ENCODE results near the gene GGTLC2.
"Not testable (repeated sequence)": the region's sequence is repeated elsewhere in the genome, so short reads cannot be mapped to it uniquely, and the experiment has no call there.

The GGTLC2 gene

DNA sequence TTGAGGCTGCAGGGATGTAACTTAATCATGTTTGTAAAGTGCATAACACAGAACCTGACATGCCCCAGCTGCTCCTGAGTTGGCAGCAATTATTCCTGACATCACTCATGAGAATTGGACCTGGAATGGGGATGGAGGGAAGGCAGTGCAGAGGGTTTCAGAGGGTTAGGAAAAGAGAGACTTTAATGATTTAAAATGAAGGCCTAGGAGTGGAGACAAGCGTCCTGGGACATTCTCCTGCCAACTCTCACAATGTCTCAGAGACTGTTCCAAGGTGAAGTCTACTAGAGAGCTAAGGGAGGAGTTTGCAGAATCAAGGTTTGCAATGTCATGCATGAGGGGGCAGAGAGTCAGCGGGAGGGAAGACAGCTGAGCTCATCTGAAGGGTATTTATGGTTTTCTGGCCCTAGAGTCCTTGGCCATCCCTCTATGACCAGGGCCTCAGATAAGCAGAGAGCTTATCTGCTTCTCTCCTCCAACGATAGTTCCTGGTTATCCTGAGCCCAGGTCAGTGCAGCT is 36.9 kb downstream of the GGTLC2 start:
- DNase-seq (ENCODE audit: low spot score in 2 of 2): no peak
- Mint-ChIP-seq H3K9me3 (no peaks in the 10 kb centered on the region), H3K4me1 (no peaks in the 10 kb centered on the region), H3K27me3 (peaks cover 10% of the 10 kb centered on the region), H3K36me3 (ENCODE audit: insufficient read depth) (no peaks in the 10 kb centered on the region), H3K27ac (ENCODE audit: low read depth) (no peak overlapping the region), H3K4me3 (no peak overlapping the region)
- ATAC-seq (replicated peaks; ENCODE audit: extremely low read depth, poor library complexity, severe bottlenecking): no peak

DNA sequence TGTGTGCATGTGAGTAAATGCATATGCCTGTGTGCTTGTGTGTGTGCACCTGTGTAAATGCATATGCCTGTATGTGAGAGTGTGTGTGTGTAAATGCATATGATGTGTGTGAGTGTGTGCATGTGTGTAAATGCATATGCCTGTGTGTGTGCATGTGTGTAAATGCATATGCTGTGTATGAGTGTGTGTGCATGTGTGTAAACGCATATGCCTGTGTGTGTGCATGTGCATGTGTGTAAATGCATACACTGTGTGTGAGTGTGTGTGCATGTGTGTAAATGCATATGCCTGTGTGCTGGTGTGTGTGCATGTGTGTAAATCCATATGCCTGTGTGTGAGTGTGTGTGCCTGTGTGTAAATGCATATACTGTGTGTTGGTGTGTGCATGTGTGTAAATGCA is 37.8 kb downstream of the GGTLC2 start:
- ATAC-seq (replicated peaks; ENCODE audit: extremely low read depth, poor library complexity, severe bottlenecking): no peak
- H3K36me3 Mint-ChIP-seq (ENCODE audit: insufficient read depth): no peaks in the 10 kb centered on the region
- H3K4me3 Mint-ChIP-seq: no peak overlapping the region
- DNase-seq (ENCODE audit: low spot score in 2 of 2): no peak
- H3K27me3 Mint-ChIP-seq: peaks cover under 1% of the 10 kb centered on the region
- H3K4me1 Mint-ChIP-seq: peaks cover 6% of the 10 kb centered on the region
- no peaks in the 10 kb centered on the region for H3K9me3 Mint-ChIP-seq
- no peak overlapping the region for H3K27ac Mint-ChIP-seq (ENCODE audit: low read depth)

DNA sequence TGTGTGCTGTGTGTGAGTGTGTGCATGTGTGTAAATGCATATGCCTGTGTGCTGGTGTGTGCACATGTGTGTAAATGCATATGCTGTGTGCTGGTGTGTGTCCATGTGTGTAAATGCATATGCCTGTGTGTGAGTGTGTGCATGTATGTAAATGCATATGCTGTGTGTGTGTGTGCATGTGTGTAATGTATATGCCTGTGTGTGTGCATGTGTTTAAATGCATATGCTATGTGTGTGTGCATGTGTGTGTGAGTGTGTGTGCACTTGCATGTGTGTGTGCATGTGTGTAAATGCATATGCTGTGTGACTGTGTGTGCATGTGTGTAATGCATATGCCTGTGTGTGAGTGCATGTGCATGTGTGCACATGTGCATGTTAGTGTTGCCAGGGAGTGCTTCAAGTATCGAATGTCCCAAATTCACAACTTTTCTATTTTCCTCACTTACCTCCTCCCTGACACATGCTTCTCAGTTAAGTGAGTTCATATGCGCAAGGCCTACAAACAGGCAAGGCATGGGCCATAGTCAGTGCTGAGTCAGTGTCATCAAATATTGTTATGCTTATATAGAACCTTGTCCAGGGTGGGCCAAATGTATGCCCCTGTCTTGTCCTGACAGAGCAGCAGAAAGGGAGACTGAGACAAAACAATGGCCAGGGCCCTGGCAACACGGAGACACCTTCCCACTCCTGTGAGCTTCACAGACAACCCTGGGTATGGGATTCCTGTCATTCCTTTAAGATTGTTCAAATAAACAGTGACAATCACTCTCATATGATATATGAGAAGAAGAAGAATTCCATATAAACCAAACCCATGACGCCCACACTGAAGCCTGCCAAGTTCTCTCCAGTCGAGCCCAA is 38.6 kb downstream of the GGTLC2 start:
- H3K9me3 Mint-ChIP-seq: no peaks in the 10 kb centered on the region
- H3K27ac Mint-ChIP-seq (ENCODE audit: low read depth): no peak overlapping the region
- peaks cover 6% of the 10 kb centered on the region for H3K4me1 Mint-ChIP-seq
- no peaks in the 10 kb centered on the region for H3K27me3 Mint-ChIP-seq
- H3K4me3 Mint-ChIP-seq: no peak overlapping the region
- H3K36me3 Mint-ChIP-seq (ENCODE audit: insufficient read depth): no peaks in the 10 kb centered on the region
- no peak for DNase-seq (ENCODE audit: low spot score in 2 of 2)
- no peak for ATAC-seq (replicated peaks; ENCODE audit: extremely low read depth, poor library complexity, severe bottlenecking)

DNA sequence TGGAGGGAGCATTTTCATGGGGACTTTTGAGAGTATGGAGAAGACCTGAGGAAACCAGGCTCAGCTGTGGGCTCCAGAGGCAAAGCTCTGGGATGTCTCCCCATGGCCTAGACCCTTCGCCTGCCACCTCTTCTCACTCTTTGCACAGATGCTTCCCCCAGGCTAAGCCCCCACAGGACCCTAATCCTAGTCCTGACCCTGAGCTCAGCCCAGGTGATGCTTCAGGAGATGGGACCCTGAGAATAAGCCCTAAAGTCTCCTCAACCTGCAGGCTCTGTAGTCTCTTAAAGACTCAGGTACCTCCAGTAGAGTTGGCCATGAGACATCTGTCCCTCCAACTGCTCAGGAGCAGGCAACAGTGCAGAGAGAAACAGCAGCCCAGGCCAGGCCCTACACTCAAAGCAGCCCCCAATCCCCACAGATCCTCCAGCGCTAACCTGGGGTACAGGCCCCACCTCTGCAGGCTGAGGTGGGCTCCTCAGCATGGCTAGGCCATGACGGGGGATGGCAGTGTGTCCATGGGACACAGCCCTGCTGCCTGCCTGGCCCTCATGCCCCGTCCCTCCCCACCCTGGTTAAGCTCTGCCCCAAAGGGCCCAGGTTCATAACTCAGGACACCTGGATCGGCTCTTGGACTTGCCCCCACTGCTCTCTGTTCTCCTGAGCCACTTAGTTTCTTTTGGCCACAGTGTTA is 39.4 kb downstream of the GGTLC2 start:
- Mint-ChIP-seq H3K4me3 (no peak overlapping the region), H3K36me3 (ENCODE audit: insufficient read depth) (no peaks in the 10 kb centered on the region), H3K4me1 (peaks cover 6% of the 10 kb centered on the region), H3K9me3 (no peaks in the 10 kb centered on the region), H3K27ac (ENCODE audit: low read depth) (no peak overlapping the region), H3K27me3 (no peaks in the 10 kb centered on the region)
- no peak for ATAC-seq (replicated peaks; ENCODE audit: extremely low read depth, poor library complexity, severe bottlenecking)
- DNase-seq (ENCODE audit: low spot score in 2 of 2): no peak

DNA sequence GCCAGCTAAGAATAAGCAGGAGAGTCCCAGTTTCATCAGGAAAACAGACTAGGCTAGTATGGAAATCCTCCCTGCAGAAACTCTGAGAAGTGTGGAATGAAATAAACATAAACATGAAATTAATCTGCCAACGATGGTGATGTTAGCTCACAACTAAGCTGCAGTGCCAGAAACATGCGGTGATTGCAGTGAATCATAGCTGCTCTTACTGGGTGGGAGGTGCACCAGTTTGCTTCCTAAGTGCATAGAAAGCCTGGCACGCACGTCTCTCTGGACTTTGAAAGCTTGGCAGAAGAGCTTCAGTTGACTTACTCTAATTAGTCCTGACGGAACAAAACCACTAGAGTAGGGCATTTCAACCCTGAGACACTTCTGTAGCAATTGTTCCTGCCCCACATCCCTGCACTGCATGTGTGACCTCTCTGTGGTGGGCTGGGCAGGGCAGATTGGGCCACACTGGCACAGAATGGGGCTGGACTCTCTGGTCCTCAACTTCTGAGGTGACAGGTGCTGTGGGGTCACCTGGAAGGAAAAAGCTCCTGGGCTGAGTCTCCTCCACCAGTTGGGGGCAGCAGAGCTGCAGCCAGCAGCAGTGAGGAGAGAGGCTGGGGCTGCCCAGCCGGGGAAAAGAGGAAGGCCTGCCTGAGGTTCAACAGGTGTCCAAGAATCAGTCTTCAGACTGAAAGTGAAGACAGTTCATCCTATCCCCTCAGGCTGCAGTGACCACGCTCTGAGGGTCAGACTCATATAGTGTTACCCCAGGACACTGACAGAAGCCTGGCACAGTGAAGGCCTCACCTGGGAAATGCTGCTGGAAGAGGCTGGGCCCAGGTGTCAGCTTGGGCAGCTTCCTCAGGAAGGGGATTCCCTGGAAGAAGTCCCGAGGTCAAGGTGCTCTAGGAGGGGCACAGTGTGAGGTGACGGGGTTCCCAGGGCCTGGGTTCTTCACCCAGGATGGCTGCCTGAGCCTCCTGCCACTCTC is 40.5 kb downstream of the GGTLC2 start:
- H3K36me3 Mint-ChIP-seq (ENCODE audit: insufficient read depth): no peaks in the 10 kb centered on the region
- no peak for ATAC-seq (replicated peaks; ENCODE audit: extremely low read depth, poor library complexity, severe bottlenecking)
- no peak overlapping the region for H3K27ac Mint-ChIP-seq (ENCODE audit: low read depth)
- H3K4me1 Mint-ChIP-seq: peaks cover 6% of the 10 kb centered on the region
- no peaks in the 10 kb centered on the region for H3K27me3 Mint-ChIP-seq
- no peak for DNase-seq (ENCODE audit: low spot score in 2 of 2)
- no peak overlapping the region for H3K4me3 Mint-ChIP-seq
- no peaks in the 10 kb centered on the region for H3K9me3 Mint-ChIP-seq

DNA sequence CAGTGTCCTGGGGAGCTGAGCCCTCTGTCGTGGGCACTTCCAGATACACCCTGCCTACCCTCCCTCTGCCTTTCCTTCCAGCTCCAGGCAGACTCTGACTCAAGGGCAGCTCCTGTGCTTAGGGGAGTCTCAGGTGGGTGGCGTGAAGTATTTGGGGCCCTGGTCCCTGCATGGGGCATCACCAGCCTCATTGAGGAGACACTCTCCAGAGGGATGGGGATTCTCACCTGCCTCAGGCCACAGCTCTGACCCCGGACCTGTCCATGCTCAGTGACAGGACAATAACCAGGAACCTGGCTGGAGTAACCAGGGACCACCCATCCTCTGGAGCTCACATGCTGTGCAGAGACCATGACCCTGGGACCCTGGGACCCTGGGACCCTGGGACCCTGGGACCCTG is 41.2 kb downstream of the GGTLC2 start:
- no peak for ATAC-seq (replicated peaks; ENCODE audit: extremely low read depth, poor library complexity, severe bottlenecking)
- Mint-ChIP-seq H3K4me3 (no peak overlapping the region), H3K27me3 (no peaks in the 10 kb centered on the region), H3K9me3 (no peaks in the 10 kb centered on the region), H3K27ac (ENCODE audit: low read depth) (no peak overlapping the region), H3K36me3 (ENCODE audit: insufficient read depth) (no peaks in the 10 kb centered on the region), H3K4me1 (peaks cover 6% of the 10 kb centered on the region)
- DNase-seq (ENCODE audit: low spot score in 2 of 2): no peak

DNA sequence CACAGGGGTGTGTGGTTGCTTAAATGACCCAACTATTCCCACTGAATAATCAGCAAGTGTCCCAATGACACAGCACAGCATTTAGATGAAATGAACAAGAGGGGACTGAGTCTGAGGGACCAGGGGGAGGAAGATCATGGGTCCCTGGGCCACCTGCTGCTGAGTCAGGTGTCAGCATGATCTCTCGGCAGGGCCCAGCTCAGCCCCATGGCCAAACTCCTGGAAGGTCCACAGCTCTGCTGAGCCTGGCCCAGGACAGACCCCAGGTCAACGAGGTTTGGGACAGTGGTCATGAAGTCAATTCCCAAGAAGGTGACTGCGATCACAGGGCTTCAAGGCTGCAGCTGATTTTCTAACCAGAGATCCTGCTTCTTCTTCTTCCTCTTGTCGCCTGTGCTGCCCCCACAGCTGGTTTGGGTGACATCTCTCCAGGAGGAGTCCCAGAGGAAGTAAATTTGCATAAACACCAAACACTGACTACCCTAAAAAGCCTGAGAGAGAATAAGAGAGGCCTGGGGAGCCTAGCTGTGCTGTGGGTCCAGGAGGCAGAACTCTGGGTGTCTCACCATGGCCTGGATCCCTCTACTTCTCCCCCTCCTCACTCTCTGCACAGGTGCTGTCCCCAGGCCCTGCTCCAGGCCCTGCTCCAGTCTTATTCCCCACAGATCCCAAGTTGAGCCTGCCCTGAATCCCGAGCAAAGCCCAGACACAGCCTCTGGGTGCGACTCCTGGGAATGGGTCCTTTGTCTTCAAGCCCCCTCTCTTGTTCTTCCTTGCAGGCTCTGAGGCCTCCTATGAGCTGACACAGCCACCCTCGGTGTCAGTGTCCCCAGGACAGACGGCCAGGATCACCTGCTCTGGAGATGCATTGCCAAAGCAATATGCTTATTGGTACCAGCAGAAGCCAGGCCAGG is 42.0 kb downstream of the GGTLC2 start:
- not testable (repeated sequence) for H3K36me3 Mint-ChIP-seq (ENCODE audit: insufficient read depth); H3K27ac Mint-ChIP-seq (ENCODE audit: low read depth); DNase-seq (ENCODE audit: low spot score in 2 of 2); ATAC-seq (replicated peaks; ENCODE audit: extremely low read depth, poor library complexity, severe bottlenecking); H3K4me3 Mint-ChIP-seq; H3K27me3 Mint-ChIP-seq; H3K9me3 Mint-ChIP-seq; H3K4me1 Mint-ChIP-seq

DNA sequence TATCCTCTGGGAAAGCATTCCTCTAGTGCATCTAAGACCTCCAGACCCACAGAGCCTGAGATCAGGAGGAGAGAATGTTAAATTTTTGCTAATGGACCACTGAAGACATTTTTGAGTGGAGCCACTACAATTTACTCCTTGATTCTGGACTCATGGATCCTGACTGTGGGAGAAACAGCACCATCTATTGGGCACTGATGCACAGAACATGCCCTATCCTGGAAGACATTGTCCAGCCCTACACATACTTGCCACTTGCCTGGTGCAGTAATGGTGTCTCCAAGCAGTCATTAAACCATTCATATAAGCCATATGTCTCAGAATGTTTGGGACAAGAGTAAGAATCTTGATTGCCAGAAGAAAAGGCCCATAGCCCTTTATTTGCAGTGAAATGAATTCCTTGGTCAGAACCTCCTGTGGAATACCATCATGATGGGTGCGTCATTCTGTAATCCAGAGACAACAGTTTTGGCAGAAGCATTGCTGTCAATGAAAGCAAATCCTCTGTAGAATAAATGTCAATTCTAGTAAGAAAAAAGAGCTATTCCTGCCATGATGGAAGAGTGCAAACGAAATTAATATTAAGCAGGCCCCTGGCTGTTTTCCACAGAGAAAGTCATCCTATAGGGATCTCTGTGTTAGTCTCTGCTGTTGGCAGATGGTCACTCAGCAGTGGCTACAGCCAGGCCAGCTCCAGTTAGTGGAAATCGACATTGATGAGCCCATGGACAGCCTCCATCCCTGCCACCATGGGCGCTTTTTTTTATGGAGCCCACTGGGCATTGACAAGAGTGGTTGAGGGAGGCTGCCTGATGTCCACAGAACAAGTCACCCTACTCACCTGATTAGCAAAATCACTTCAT is 43.5 kb downstream of the GGTLC2 start:
- DNase-seq (ENCODE audit: low spot score in 2 of 2) (no peak), ATAC-seq (replicated peaks; ENCODE audit: extremely low read depth, poor library complexity, severe bottlenecking) (peak; percentile 52)
- Mint-ChIP-seq H3K4me3 (no peak overlapping the region), H3K4me1 (peaks cover 6% of the 10 kb centered on the region), H3K27ac (ENCODE audit: low read depth) (no peak overlapping the region), H3K27me3 (no peaks in the 10 kb centered on the region), H3K9me3 (no peaks in the 10 kb centered on the region), H3K36me3 (ENCODE audit: insufficient read depth) (no peaks in the 10 kb centered on the region)

DNA sequence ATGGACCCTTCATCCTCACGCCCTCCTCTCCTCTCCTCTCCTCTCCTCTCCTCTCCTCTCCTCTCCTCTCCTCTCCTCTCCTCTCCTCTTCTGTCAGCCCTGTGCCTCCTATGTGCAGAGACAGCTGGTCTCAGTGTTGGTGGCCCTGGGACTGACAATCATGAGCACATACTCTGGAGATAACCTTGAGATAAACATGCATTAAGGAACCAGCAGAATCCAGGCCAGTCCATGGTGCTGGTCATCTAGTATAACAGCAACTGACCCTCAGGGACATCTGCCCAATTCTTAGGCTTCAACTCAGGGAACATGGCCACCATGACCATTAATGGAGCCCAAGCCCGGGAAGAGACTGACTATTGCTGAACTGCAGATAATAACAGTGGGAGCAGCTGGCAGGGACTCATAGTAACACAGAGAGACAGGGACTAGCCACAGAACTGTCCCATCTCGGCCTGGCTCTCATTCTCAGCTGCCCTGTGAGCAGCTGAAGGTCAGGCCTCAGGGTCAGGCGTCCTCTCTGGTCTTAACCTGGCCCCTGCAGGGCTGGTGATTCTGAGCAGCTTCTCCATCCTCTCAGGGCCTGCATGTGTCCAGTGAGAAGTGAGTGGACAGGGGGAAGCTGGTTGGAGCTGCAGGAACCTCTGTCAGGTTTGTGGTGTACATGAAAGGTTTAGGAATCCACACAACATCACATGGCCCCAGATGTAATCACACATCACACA is 45.4 kb downstream of the GGTLC2 start:
- ATAC-seq (replicated peaks; ENCODE audit: extremely low read depth, poor library complexity, severe bottlenecking) (no peak), DNase-seq (ENCODE audit: low spot score in 2 of 2) (no peak)
- Mint-ChIP-seq H3K36me3 (ENCODE audit: insufficient read depth) (no peaks in the 10 kb centered on the region), H3K4me3 (no peak overlapping the region), H3K9me3 (no peaks in the 10 kb centered on the region), H3K27ac (ENCODE audit: low read depth) (no peak overlapping the region), H3K27me3 (no peaks in the 10 kb centered on the region), H3K4me1 (peaks cover 6% of the 10 kb centered on the region)

DNA sequence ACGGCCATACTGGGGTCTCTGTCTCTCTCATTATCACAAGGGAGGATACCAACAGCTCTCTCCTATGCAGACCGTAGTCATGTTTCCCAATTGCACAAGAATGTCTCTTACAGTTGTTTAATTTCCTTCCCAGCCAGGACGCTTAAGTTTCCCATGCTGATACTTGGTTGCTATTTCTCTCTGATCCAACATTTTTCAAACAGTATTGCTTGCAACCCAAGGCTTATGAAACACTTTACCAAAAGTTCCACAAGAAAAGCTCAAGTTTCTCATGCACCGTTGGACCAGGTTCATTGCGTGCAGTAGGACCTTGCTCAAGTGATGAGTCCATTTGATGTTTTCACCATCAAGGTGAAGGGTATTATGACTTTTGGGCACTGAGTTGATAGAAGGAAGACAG is 46.6 kb downstream of the GGTLC2 start:
- Mint-ChIP-seq H3K4me1 (peaks cover 6% of the 10 kb centered on the region), H3K27ac (ENCODE audit: low read depth) (no peak overlapping the region), H3K4me3 (no peak overlapping the region), H3K36me3 (ENCODE audit: insufficient read depth) (no peaks in the 10 kb centered on the region), H3K9me3 (no peaks in the 10 kb centered on the region), H3K27me3 (no peaks in the 10 kb centered on the region)
- DNase-seq (ENCODE audit: low spot score in 2 of 2) (no peak), ATAC-seq (replicated peaks; ENCODE audit: extremely low read depth, poor library complexity, severe bottlenecking) (no peak)

Data from central memory CD8-positive, alpha-beta T cell (primary cell).